GM12864 (cell line): ENCODE results near the gene NRARP.

Experiments used
- DNase-seq: peaks from one replicate; pipeline ENCODE4 v3.0.0-alpha.2; 2011; ENCODE audit warnings: low read depth
- H3K4me3 ChIP-seq: 2 replicates; pipeline ENCODE4 v1.5.1; 2011; ENCODE audit warnings: mild to moderate bottlenecking, low read depth, low read length, control low read depth
- CTCF ChIP-seq: IDR thresholded peaks from 2 replicates; pipeline ENCODE4 v1.5.1; 2011; ENCODE audit warnings: low read depth, mild to moderate bottlenecking, moderate library complexity, low read length, control low read depth, inconsistent platforms; ENCODE audit errors: missing control alignments

The NRARP gene

GRCh38 chr9:137297966-137298365, 4.1 kb downstream of the NRARP start:
- no peak overlapping the region for H3K4me3 ChIP-seq
- TF ChIP-seq CTCF: no peak
- no peak for DNase-seq

GRCh38 chr9:137296670-137297664, 5.1 kb downstream of the NRARP start:
- DNase-seq: no peak
- H3K4me3 ChIP-seq: no peak overlapping the region
- no peak for TF ChIP-seq CTCF

GRCh38 chr9:137295849-137296669, 6.0 kb downstream of the NRARP start:
- DNase-seq: no peak
- H3K4me3 ChIP-seq: peak overlapping the region; percentile 20; the same call in 1 of the 2 replicates
- no peak for TF ChIP-seq CTCF

GRCh38 chr9:137295238-137295811, 6.7 kb downstream of the NRARP start:
- peak overlapping the region; percentile 20; the same call in 1 of the 2 replicates for H3K4me3 ChIP-seq
- no peak for DNase-seq
- TF ChIP-seq CTCF: peak; percentile 66

GRCh38 chr9:137294681-137295237, 7.3 kb downstream of the NRARP start:
- no peak overlapping the region for H3K4me3 ChIP-seq
- TF ChIP-seq CTCF: peak; percentile 32
- DNase-seq: no peak

GRCh38 chr9:137294091-137294680, 7.9 kb downstream of the NRARP start:
- H3K4me3 ChIP-seq: no peak overlapping the region
- no peak for TF ChIP-seq CTCF
- DNase-seq: no peak
